Measurements from ENCODE around the gene ELK3. TPM values are rescaled to one million over a fixed set of nuclear protein-coding genes. Genes with fewer than 3 reads are reported as not detected.

Gene ELK3
- total and polyA plus RNA-seq, 2 of the 13 experiments (the other 11 are each of a cell fraction or from before 2014, with no cell fraction given), result 2.9 to 3.2 TPM

- peak; percentile 94 for TF ChIP-seq FOXP4 (CRISPR knock-in tag; IDR thresholded peaks at IDR 0.05)
- TF ChIP-seq ZFP36L1 (CRISPR knock-in tag; IDR thresholded peaks at IDR 0.05), result no peak
- peak; percentile 80 for TF ChIP-seq GATA4 (IDR thresholded peaks at IDR 0.05; ENCODE audit: borderline replicate concordance, low read depth)
- peak; percentile 91 for TF ChIP-seq TBX2 (CRISPR knock-in tag; IDR thresholded peaks at IDR 0.05; ENCODE audit: borderline replicate concordance)
- TF ChIP-seq HNF1A (IDR thresholded peaks at IDR 0.05; ENCODE audit: low read depth), result no peak
- TF ChIP-seq HNF1A (CRISPR knock-in tag; IDR thresholded peaks at IDR 0.05; ENCODE audit: borderline replicate concordance), result peak; percentile 38; the same call in 1 of the 2 replicates
- TF ChIP-seq MEF2D (CRISPR knock-in tag; IDR thresholded peaks at IDR 0.05), result peak; percentile 64; the same call in 1 of the 2 replicates
- TF ChIP-seq PPARG (CRISPR knock-in tag; conservative IDR thresholded peaks at IDR 0.05), result peak; percentile 46; the same call in 1 of the 2 replicates
- peak; percentile 58; the same call in 1 of the 2 replicates for TF ChIP-seq IKZF5 (CRISPR knock-in tag; IDR thresholded peaks at IDR 0.05)
- no peak for TF ChIP-seq SOX13 (IDR thresholded peaks at IDR 0.05)
- TF ChIP-seq SOX13 (CRISPR knock-in tag; conservative IDR thresholded peaks at IDR 0.05 in 1 of 2, IDR thresholded peaks at IDR 0.05 in 1 of 2), result peak in 1 of 2 experiments; percentile 77; a peak in 2 of 4 replicates
- no peak for TF ChIP-seq RFX3 (CRISPR knock-in tag; IDR thresholded peaks at IDR 0.05)
- TF ChIP-seq TBP (CRISPR knock-in tag; IDR thresholded peaks at IDR 0.05), result no peak
- no peak for TF ChIP-seq ATRX (CRISPR knock-in tag; IDR thresholded peaks at IDR 0.05; ENCODE audit: borderline replicate concordance)
- TF ChIP-seq RERE (CRISPR knock-in tag; IDR thresholded peaks at IDR 0.05; ENCODE audit: low read depth), result peak; percentile 71; the same call in 1 of the 2 replicates
- TF ChIP-seq KMT2A (CRISPR knock-in tag; IDR thresholded peaks at IDR 0.05), result peak; percentile 72
- TF ChIP-seq TARDBP (CRISPR knock-in tag; IDR thresholded peaks at IDR 0.05), result peak; percentile 68; the same call in 1 of the 2 replicates
Measured at GRCh38 chr12:96263449-96263902, 69.3 kb downstream of the ELK3 start (continued).

All from HepG2 (cell line).